ENCODE measurements around the gene TRPM5.
A peak's percentile ranks its signal among the peaks of the same experiment; 100 is the strongest.

The TRPM5 gene

DNA sequence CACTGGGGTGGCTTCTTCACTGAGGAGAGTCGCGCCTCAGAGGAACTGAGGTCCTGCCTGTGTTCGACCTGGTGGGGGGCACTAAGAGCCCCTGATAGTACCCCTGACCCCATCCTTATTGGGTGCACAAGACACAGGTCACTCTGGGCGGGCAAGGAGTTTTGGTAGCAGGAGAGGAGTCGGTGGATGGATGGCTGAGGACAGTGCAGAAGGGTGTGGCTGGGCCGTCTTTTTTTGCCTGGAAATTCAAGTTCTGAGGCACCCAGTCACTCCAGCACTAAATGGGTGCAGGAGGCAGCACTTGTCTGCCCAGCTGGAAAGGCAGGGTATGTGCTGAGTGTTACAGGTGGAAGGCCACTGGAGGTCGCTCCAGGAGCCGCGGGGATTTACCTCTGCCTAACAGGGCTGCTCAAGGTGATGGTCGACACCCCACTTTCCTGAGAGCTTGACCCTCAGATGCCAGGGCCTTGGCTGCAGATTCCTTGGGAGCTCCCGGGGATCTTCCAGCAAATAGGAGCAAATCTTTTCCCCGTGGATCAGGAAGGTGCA, 42.8 kb downstream of the TRPM5 start:
- DNase-seq = no peak

DNA sequence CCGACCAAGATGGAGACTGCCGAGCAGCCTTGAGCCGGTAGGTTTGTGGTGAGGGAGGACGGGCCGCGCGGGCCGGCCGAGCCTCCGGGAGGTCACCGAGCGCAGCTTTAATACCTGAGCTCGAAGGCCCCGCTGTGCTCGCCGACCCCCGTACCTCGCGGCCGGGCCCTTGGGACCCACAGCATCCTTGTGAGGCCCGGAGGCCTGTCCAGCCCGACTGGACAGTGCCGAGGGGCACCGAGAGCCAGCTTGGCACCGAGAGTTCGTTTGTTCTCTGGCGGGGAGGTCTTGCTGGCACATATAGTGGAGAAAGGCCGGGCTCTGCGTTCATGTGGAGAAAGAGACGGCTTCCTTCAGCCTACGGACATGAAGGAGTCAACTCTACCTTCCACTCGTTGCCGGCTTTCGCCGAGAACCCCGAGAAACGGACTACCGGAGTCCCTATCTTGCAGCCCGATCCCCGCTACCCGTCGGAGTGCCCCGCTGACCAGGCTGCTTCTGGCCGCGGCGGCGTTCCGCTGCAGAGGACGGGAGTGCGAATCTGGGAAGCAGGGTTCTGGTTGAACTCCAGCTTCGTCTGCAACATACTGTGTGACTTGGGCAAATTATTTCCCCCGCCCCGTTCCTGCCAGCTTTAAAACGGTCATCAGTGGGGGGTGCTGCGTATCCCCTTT, 43.4 kb downstream of the TRPM5 start:
- no peak for DNase-seq

DNA sequence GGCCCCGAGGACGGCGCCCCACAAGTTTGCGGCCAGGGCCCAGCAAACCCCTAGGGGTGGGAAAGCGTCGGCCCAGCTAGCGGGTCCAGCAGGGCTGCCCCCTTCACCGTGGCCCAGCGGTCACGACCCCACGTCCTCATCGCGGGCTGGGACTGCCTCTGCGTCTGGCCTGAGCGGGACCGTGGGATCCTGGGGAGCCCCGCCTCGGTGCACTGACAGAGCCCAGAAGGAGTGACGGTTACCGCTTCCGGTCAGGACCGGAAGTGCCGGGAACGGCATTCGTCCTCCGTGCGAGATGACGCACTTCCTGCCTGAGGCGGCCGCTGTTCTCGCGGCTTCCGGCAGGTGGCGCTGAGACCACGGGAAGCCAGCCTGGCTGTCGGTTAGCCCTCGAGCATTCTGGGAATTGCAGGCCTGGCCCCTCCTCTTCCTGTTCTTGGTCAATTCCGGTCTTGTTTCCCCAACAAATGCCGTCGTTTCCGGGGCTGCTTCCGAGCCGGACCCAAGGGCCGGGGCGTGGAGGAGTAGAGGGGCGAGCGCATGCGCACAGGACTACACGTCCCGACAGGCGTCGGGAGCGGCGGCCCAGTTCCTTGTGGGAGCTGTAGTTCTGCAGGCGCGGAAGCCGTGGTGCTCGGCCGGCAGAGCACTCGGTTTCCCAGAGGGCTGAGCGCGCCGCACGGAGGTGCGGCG, 44.1 kb downstream of the TRPM5 start, which contains the start of gene TSSC4:
Gene TSSC4 (plus strand): TSS at position 682 of the 693 bp plus-strand sequence. CDS start 1,884 bp downstream, outside the sequence.
- peak; percentile 100 for DNase-seq

DNA sequence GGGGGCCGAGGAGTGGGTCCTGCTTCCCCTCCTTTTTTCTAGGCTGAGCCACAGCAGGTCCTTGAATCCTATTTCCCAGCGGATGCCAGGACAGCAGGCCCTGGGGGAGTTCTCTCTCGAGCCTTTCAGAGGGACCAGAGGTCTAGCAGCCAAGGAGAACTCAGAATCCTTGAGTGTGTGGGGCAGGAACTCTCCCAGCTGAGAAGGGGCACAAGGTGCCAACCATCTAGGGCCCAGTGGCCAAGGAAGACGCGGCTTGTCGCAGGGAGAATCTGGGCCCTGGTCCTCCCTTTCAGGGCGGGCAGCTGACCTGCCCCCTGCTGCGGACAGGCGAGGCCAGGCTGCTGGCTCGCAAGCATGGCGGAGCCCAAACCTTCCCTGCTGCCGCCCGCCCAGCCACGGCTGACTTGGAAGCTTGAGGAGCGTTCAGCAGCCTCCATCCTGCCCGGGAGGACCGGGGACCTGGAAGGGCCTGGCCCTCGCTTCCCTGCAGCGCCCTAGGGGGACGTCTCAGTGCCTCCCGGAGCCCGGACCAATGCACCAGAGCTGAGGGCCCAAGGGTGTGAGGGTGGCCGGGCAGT, 44.7 kb downstream of the TRPM5 start:
- DNase-seq = no peak

DNA sequence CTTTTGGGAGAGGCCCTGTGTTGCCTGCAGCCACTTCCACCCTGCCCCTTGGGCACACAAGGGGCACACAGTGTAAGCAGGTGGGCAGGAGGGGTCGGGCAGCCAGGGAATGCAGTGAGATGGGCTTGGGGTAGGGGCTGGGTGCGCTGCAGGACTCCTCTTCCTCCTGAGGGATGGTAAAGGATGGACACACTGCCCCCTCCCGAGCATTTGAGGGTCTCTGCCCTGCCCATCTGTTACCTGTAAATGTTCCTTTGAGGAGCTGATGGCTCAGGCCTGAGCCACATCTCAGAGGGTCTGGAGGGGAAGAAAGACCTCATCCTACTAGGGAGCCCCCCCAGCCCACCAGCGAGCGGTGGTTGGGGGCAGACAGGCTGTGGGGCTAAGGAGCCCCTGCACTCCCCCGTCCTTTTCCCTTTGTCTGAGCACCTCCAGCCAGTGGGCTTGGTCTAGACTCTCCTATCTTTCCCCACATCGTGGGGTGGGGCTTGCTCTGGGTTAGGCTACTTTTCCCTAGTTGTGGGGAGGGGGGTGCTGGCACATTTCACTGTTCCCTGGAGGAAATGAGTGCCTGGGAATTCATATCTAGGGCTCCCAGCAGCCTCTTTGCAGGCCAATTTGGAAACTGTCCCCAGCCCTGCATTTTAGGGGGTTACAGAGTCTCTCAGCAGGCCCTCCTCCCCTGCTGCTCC, 45.5 kb downstream of the TRPM5 start:
- no peak for DNase-seq

DNA sequence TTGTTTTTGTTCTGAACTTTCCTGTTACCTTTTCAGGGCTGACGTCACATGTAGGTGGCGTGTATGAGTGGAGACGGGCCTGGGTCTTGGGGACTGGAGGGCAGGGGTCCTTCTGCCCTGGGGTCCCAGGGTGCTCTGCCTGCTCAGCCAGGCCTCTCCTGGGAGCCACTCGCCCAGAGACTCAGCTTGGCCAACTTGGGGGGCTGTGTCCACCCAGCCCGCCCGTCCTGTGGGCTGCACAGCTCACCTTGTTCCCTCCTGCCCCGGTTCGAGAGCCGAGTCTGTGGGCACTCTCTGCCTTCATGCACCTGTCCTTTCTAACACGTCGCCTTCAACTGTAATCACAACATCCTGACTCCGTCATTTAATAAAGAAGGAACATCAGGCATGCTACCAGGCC, 47.3 kb downstream of the TRPM5 start:
- DNase-seq = no peak

DNA sequence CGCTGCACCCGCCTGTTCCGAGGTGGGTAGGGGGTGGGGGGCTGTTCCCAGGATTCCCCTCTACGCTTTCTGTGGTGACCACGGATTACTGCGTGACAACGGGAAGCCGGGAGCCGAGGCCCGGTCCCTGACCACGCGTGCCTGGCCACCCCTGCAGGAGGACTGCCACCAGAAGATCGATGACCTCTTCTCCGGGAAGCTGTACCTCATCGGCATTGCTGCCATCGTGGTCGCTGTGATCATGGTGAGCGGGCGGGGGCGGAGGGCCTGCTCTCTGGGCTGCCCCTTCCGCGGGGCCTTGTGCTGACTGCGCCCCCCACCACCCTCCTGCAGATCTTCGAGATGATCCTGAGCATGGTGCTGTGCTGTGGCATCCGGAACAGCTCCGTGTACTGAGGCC, 47.8 kb downstream of the TRPM5 start:
- DNase-seq = no peak

DNA sequence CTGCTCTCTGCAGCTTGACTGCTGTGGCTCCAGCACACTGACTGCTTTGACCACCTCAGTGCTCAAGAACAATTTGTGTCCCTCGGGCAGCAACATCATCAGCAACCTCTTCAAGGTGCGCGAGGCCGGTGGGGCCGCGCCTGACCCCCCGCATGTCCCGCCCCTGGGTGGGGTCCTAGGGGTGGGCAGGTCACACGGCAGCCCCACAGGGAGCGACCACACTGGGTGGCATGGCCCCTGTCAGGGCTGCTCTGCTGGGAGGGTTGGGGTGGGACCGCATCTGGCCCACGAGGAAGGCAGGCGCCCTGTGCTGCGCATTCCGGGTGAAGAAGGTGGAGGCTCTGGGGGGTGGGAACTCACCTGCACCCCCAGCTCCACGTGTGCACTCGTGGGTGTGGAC, 48.5 kb downstream of the TRPM5 start:
- no peak for DNase-seq

DNA sequence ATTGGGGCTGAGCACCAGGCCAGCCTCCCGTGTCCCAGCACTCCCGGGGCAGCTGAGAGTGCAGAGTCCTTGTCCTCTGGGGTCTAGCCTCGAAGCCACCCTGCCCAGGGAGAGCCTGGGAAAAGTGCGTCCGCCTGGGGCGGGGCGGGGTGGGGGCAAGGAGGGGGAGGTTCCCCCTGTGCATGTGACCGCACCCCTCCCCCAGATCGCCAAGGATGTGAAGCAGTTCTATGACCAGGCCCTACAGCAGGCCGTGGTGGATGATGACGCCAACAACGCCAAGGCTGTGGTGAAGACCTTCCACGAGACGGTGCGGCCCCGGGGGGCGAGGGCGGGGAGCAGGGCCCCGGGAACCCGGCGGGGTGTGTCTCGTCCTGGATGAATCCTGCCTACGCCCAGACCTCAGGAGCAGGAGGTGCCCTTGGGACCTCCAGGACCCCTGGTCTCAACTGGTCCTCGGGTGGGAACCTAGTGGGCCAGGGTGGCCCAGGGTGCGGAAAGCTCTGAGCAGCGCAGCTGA, 49.0 kb downstream of the TRPM5 start:
- no peak for DNase-seq

DNA sequence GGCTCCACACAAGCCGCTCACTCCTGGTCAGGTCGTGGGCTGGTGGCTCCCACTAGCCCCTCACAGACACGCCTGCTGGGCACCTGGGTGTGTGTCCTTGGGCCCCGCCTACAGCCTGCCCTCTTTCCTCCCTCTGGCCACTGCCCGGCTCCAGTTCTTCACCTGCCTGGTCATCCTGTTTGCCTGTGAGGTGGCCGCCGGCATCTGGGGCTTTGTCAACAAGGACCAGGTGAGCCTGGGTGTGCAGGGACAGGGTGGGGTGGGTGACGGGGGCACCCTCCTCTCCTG, 49.6 kb downstream of the TRPM5 start:
- DNase-seq = no peak

Data from NCI-H1930 (cell line).